OCI-LY7 (cell line): ENCODE results near the gene HRH3. TPM values are rescaled to one million over a fixed set of nuclear protein-coding genes. Genes with fewer than 3 reads are reported as not detected.

Source experiments
- BruUV-seq: library from RNA; stranded (reverse); fragments of 400-500 nt; replicated peaks from 2 replicates; lab custom pipeline; 2021; lab: Mats Ljungman, UMichigan
- CTCF ChIA-PET: fragments of 300-600 bp; sonication (Branson Sonifier 250); formaldehyde crosslinking; loops from one replicate; lab custom pipeline; 2022; ENCODE audit warnings: antibody characterized with exemption; ENCODE audit not compliant: unreplicated experiment; lab: Charles Lee
- POLR2A ChIA-PET: fragments of 300-600 bp; sonication (Branson Sonifier 250); formaldehyde crosslinking; loops from one replicate; lab custom pipeline; 2022; ENCODE audit warnings: antibody characterized with exemption; lab: Charles Lee
- DNase-seq: peaks from one replicate; pipeline ENCODE4 v3.0.0-alpha.2; 2015; ENCODE audit warnings: low spot score
- H2AFZ ChIP-seq: fragments of 200-600 bp; sonication (generic), shearing (Covaris generic); 2 replicates; pipeline ENCODE4 v1.6.1; 2014; ENCODE audit warnings: mild to moderate bottlenecking, antibody characterized with exemption, low read length, moderate library complexity
- H3K27ac ChIP-seq: fragments of 200-600 bp; sonication (generic); 2 replicates; pipeline ENCODE4 v1.5.1; 2014; ENCODE audit warnings: mixed run types, low read depth, mild to moderate bottlenecking, moderate library complexity, low read length, inconsistent platforms; ENCODE audit not compliant: poor library complexity, severe bottlenecking
- H3K36me3 ChIP-seq: fragments of 200-600 bp; sonication (generic); 2 replicates; pipeline ENCODE4 v1.6.1; 2014; ENCODE audit warnings: mild to moderate bottlenecking, antibody characterized with exemption, low read length, moderate library complexity, mixed read lengths; ENCODE audit not compliant: insufficient read depth
- H3K4me1 ChIP-seq: fragments of 200-600 bp; sonication (generic); 2 replicates; pipeline ENCODE4 v1.5.1; 2014; ENCODE audit warnings: mild to moderate bottlenecking, low read length; ENCODE audit not compliant: insufficient read depth, poor library complexity, severe bottlenecking
- H3K4me2 ChIP-seq: fragments of 200-600 bp; sonication (generic); 2 replicates; pipeline ENCODE4 v1.6.1; 2014; ENCODE audit warnings: mild to moderate bottlenecking, low read length
- H3K4me3 ChIP-seq: fragments of 200-600 bp; sonication (generic); 2 replicates; pipeline ENCODE4 v1.5.1; 2014; ENCODE audit warnings: mild to moderate bottlenecking, low read depth, low read length; ENCODE audit not compliant: poor library complexity, severe bottlenecking
- H3K79me2 ChIP-seq: fragments of 200-600 bp; sonication (generic); 2 replicates; pipeline ENCODE4 v1.6.1; 2016; ENCODE audit warnings: low read depth, mild to moderate bottlenecking, low read length, moderate library complexity, mixed read lengths; ENCODE audit not compliant: insufficient read depth
- H3K9me2 ChIP-seq: fragments of 200-600 bp; sonication (generic); 2 replicates; pipeline ENCODE4 v1.6.1; 2016; ENCODE audit warnings: mild to moderate bottlenecking, low read length, mixed read lengths; ENCODE audit not compliant: insufficient read depth
- H3K9me3 ChIP-seq: fragments of 200-600 bp; sonication (generic); 2 replicates; pipeline ENCODE4 v1.6.1; 2014; ENCODE audit warnings: mild to moderate bottlenecking, mixed run types, low read length, mixed read lengths
- H4K20me1 ChIP-seq: fragments of 200-600 bp; sonication (generic); 2 replicates; pipeline ENCODE4 v1.6.1; 2014; ENCODE audit warnings: mild to moderate bottlenecking, antibody characterized with exemption, low read length, moderate library complexity, mixed read lengths; ENCODE audit not compliant: insufficient read depth
- EZH2phosphoT487 ChIP-seq: fragments of 200-600 bp; sonication (generic); IDR thresholded peaks from 2 replicates; pipeline ENCODE4 v1.6.1; 2018; ENCODE audit warnings: low read depth, borderline replicate concordance, mild to moderate bottlenecking, mixed run types, antibody characterized with exemption, low read length, moderate library complexity, mixed read lengths
- intact Hi-C: fragments of 100-400 bp; cut with micrococcal nuclease; formaldehyde crosslinking; loops from one replicate; pipeline ENCODE4 v1.10.0; 2022; ENCODE audit not compliant: unreplicated experiment
- total RNA-seq, 2 experiments: library from RNA; depleted of rRNA in 1 of 2; stranded (reverse); fragments of >200 nt in 1 of 2; shearing (Covaris generic) in 1 of 2; gene quantifications; 2 replicates each; pipeline ENCODE4 v1.2.3, GENCODE V29; 2014 to 2022
- TF ChIP-seq, protein P1 (sequence below): fragments of 200-600 bp; sonication (generic); conservative IDR thresholded peaks from 2 replicates; pipeline ENCODE4 v1.5.1; 2014; ENCODE audit warnings: mild to moderate bottlenecking, antibody characterized with exemption, low read length, moderate library complexity, mixed read lengths

The HRH3 gene
- total RNA-seq, 2 experiments from 2014 or later: not detected

DNA sequence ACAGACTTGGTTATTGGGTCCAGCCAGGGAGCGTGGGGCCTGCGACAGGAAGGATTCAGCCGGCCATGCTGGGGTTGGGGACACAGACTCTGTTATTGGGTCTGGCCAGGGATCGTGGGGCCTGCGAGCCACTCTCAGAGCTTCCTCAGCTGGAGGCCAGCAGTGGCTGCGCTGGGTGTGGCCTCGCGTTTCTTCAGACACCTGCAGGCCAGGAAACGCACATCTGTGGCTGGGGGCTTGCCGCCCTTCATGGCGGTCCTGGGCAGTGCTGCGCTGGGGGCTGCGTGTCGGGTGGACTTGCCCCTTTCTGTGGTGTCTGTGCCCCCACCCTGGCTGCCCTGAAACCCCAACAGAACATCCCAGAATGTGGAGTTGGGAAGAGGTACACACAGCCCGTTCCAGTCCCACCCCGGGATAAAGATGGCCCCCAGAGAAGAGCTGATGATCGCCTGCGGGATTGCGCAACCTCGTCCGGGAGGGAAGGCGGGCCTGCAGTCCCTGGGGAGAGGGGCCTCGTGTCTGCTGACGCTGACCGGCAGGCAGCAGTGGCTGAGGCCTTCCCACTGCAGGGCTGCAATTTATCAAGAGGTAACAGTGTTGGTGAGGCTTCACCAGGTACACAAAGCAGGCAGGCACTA, 54.2 kb downstream of the HRH3 start:
- H3K4me1 ChIP-seq: no peaks in the 10 kb centered on the region
- no peaks in the 10 kb centered on the region for H3K9me2 ChIP-seq
- no peak overlapping the region for H3K4me2 ChIP-seq
- no TSS peak for BruUV-seq
- intact Hi-C loops: no loop called here
- no peaks in the 10 kb centered on the region for H3K79me2 ChIP-seq
- no peak overlapping the region for H3K27ac ChIP-seq
- no peak for DNase-seq
- H4K20me1 ChIP-seq: no peaks in the 10 kb centered on the region
- CTCF ChIA-PET: no interaction called here
- no peak for TF ChIP-seq EZH2phosphoT487
- TF ChIP-seq, protein P1, sequence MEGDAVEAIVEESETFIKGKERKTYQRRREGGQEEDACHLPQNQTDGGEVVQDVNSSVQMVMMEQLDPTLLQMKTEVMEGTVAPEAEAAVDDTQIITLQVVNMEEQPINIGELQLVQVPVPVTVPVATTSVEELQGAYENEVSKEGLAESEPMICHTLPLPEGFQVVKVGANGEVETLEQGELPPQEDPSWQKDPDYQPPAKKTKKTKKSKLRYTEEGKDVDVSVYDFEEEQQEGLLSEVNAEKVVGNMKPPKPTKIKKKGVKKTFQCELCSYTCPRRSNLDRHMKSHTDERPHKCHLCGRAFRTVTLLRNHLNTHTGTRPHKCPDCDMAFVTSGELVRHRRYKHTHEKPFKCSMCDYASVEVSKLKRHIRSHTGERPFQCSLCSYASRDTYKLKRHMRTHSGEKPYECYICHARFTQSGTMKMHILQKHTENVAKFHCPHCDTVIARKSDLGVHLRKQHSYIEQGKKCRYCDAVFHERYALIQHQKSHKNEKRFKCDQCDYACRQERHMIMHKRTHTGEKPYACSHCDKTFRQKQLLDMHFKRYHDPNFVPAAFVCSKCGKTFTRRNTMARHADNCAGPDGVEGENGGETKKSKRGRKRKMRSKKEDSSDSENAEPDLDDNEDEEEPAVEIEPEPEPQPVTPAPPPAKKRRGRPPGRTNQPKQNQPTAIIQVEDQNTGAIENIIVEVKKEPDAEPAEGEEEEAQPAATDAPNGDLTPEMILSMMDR: no peak
- no peak overlapping the region for H3K4me3 ChIP-seq
- no peak overlapping the region for H2AFZ ChIP-seq
- peaks cover 21% of the 10 kb centered on the region for H3K36me3 ChIP-seq
- no peaks in the 10 kb centered on the region for H3K9me3 ChIP-seq
- POLR2A ChIA-PET: no interaction called here

Other genes starting within 250 kb of the HRH3 start
- gene TAF4, start 154.4 kb downstream of the HRH3 start, total RNA-seq (2014; rRNA removed; shearing (Covaris generic)): 6.7 and 11.2 TPM in 2 replicates
- gene TAF4, start 154.4 kb downstream of the HRH3 start, total RNA-seq (2022): 28.4 and 38.9 TPM in 2 replicates
- 44.7 and 54.2 TPM in 2 replicates for gene LSM14B, start 97.8 kb downstream of the HRH3 start, total RNA-seq (2014; rRNA removed; shearing (Covaris generic))
- gene LSM14B, start 97.8 kb downstream of the HRH3 start, total RNA-seq (2022): 53.7 and 54.4 TPM in 2 replicates
- 247 and 362 TPM in 2 replicates for gene PSMA7, start 76.9 kb downstream of the HRH3 start, total RNA-seq (2014; rRNA removed; shearing (Covaris generic))
- 223 and 266 TPM in 2 replicates for gene PSMA7, start 76.9 kb downstream of the HRH3 start, total RNA-seq (2022)
- 13.0 and 17.0 TPM in 2 replicates for gene SS18L1, start 76.5 kb downstream of the HRH3 start, total RNA-seq (2014; rRNA removed; shearing (Covaris generic))
- 16.8 and 17.7 TPM in 2 replicates for gene SS18L1, start 76.5 kb downstream of the HRH3 start, total RNA-seq (2022)
- gene MTG2, start 37.2 kb downstream of the HRH3 start, total RNA-seq (2014; rRNA removed; shearing (Covaris generic)): 20.3 and 24.1 TPM in 2 replicates
- 37.5 and 38.6 TPM in 2 replicates for gene MTG2, start 37.2 kb downstream of the HRH3 start, total RNA-seq (2022)
- 17.2 and 20.7 TPM in 2 replicates for gene OSBPL2, start 18.2 kb upstream of the HRH3 start, total RNA-seq (2014; rRNA removed; shearing (Covaris generic))
- gene OSBPL2, start 18.2 kb upstream of the HRH3 start, total RNA-seq (2022): 40.0 and 44.8 TPM in 2 replicates
- 123 and 128 TPM in 2 replicates for gene ADRM1, start 82.7 kb upstream of the HRH3 start, total RNA-seq (2014; rRNA removed; shearing (Covaris generic))
- 70.7 and 87.0 TPM in 2 replicates for gene ADRM1, start 82.7 kb upstream of the HRH3 start, total RNA-seq (2022)
- gene LAMA5, start 147.0 kb upstream of the HRH3 start, total RNA-seq (2014; rRNA removed; shearing (Covaris generic)): 53.3 and 59.3 TPM in 2 replicates
- gene LAMA5, start 147.0 kb upstream of the HRH3 start, total RNA-seq (2022): 144 and 162 TPM in 2 replicates
- 2,092 and 3,376 TPM in 2 replicates for gene RPS21, start 166.8 kb upstream of the HRH3 start, total RNA-seq (2014; rRNA removed; shearing (Covaris generic))
- gene RPS21, start 166.8 kb upstream of the HRH3 start, total RNA-seq (2022): 2,373 and 2,571 TPM in 2 replicates
- gene CABLES2, start 187.0 kb upstream of the HRH3 start, total RNA-seq (2014; rRNA removed; shearing (Covaris generic)): 11.1 and 14.8 TPM in 2 replicates
- gene CABLES2, start 187.0 kb upstream of the HRH3 start, total RNA-seq (2022): 22.5 and 23.3 TPM in 2 replicates
- not detected in 2 replicates for gene RBBP8NL, start 207.3 kb upstream of the HRH3 start, total RNA-seq (2014; rRNA removed; shearing (Covaris generic))
- not detected in 2 replicates for gene RBBP8NL, start 207.3 kb upstream of the HRH3 start, total RNA-seq (2022)